ENCODE results near the gene SMIM41. TPM values are rescaled to one million over a fixed set of nuclear protein-coding genes. Genes with fewer than 3 reads are reported as not detected.

Gene SMIM41
- total RNA-seq, 1 donor from 2014 or later, result not detected

- Mint-ChIP-seq H3K27me3 (ENCODE audit: low read depth) (no peaks in the 10 kb centered on the region), H3K36me3 (ENCODE audit: low read depth) (peaks cover 9% of the 10 kb centered on the region), H3K9me3 (peaks cover 3% of the 10 kb centered on the region), H3K27ac (ENCODE audit: unreplicated experiment) (peak overlapping the region; percentile 79), H3K4me1 (peaks cover 56% of the 10 kb centered on the region), H3K4me3 (peak overlapping the region; percentile 93)
- no peak for DNase-seq (ENCODE audit: low read depth, low spot score)
- TF ChIP-seq CTCF (conservative IDR thresholded peaks at IDR 0.05), result no peak
These were observed 9.1 kb upstream of the SMIM41 start for GRCh38 chr12:52070185-52070925.

- Mint-ChIP-seq H3K9me3 (peaks cover 3% of the 10 kb centered on the region), H3K4me3 (peak overlapping the region; percentile 27)
- no peak for TF ChIP-seq CTCF (conservative IDR thresholded peaks at IDR 0.05)
These were observed 5.7 kb upstream of the SMIM41 start for GRCh38 chr12:52073531-52074381.

GRCh38 chr12:52074971-52075724 is 4.4 kb upstream of the SMIM41 start:
- peak overlapping the region; percentile 44 for H3K4me3 Mint-ChIP-seq

More at GRCh38 chr12:52073531-52074381, 5.7 kb upstream of the SMIM41 start:
- Mint-ChIP-seq H3K36me3 (ENCODE audit: low read depth) (peaks cover 14% of the 10 kb centered on the region), H3K27ac (ENCODE audit: unreplicated experiment) (peak overlapping the region; percentile 76), H3K27me3 (ENCODE audit: low read depth) (no peaks in the 10 kb centered on the region), H3K4me1 (peaks cover 46% of the 10 kb centered on the region)
- DNase-seq (ENCODE audit: low read depth, low spot score), result no peak

GRCh38 chr12:52076811-52077210 is 2.7 kb upstream of the SMIM41 start:
- Mint-ChIP-seq H3K9me3 (no peaks in the 10 kb centered on the region), H3K27ac (ENCODE audit: unreplicated experiment) (peak overlapping the region; percentile 57), H3K27me3 (ENCODE audit: low read depth) (no peaks in the 10 kb centered on the region), H3K36me3 (ENCODE audit: low read depth) (peaks cover 14% of the 10 kb centered on the region), H3K4me3 (no peak overlapping the region), H3K4me1 (peaks cover 25% of the 10 kb centered on the region)
- no peak for DNase-seq (ENCODE audit: low read depth, low spot score)
- TF ChIP-seq CTCF (conservative IDR thresholded peaks at IDR 0.05), result no peak

More at GRCh38 chr12:52074971-52075724, 4.4 kb upstream of the SMIM41 start:
- no peak for DNase-seq (ENCODE audit: low read depth, low spot score)
- TF ChIP-seq CTCF (conservative IDR thresholded peaks at IDR 0.05), result no peak
- no peaks in the 10 kb centered on the region for H3K27me3 Mint-ChIP-seq (ENCODE audit: low read depth)
- peaks cover 14% of the 10 kb centered on the region for H3K36me3 Mint-ChIP-seq (ENCODE audit: low read depth)
- no peaks in the 10 kb centered on the region for H3K9me3 Mint-ChIP-seq
- H3K4me1 Mint-ChIP-seq, result peaks cover 35% of the 10 kb centered on the region
- H3K27ac Mint-ChIP-seq (ENCODE audit: unreplicated experiment), result no peak overlapping the region

- no peak for DNase-seq (ENCODE audit: low read depth, low spot score)
- H3K4me3 Mint-ChIP-seq, result no peak overlapping the region
- H3K9me3 Mint-ChIP-seq, result no peaks in the 10 kb centered on the region
These were observed 1.2 kb upstream of the SMIM41 start for GRCh38 chr12:52078276-52078675.

More at GRCh38 chr12:52078276-52078675, 1.2 kb upstream of the SMIM41 start:
- Mint-ChIP-seq H3K27me3 (ENCODE audit: low read depth) (no peaks in the 10 kb centered on the region), H3K27ac (ENCODE audit: unreplicated experiment) (no peak overlapping the region), H3K4me1 (peaks cover 24% of the 10 kb centered on the region), H3K36me3 (ENCODE audit: low read depth) (peaks cover 9% of the 10 kb centered on the region)
- no peak for TF ChIP-seq CTCF (conservative IDR thresholded peaks at IDR 0.05)
